NCI-H510A treated with DMSO at 0.1 percent for 48 hours (cell line): ENCODE results near the gene DENND6A.

Experiments used
- DNase-seq: peaks from one replicate; lab custom pipeline; 2025; lab: John Stamatoyannopoulos, UW

Gene DENND6A

DNA sequence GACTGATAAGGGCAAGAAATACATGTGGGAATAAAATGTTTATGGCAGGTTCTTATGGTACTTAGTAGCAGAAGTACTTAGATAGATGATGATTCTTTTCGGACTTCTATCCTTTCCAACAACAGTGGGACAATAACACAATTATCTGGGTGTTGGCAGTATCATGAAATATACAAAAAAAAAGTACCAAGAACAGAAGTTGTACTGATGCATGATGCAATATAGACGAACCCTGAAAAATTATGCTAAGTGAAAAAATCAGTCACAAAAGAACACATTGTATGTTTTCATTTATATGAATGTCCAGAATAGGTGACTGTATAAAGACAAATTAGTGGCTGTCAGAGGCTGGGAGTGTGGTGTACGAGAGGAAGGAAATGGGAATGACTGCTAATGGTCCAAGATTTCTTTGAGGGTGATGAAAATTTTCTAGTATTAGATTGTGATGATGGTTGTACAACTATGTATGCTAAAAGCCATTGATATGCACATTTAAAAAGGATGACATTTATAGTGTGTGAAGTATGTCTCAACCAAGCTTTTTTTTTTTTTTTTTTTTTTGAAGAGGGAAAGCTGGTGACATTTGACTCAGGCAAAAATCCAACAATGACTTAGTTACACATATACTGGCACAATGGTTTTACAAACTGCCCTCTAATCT is 116.8 kb downstream of the DENND6A start:
- no peak for DNase-seq
